GM21529 (cell line): ENCODE measurements around the gene LUZP2.

Experiments used
- ATAC-seq: cut with Tn5 transposase; IDR thresholded peaks from one replicate; pipeline ENCODE4 v1.9.1; 2021; ENCODE audit not compliant: unreplicated experiment

LUZP2 gene

GRCh38 chr11:24805671-24806070, 308.8 kb downstream of the LUZP2 start:
- ATAC-seq, result no peak

- no peak for ATAC-seq
Measured at GRCh38 chr11:24808173-24808572, 311.3 kb downstream of the LUZP2 start.

- ATAC-seq, result no peak
Measured at GRCh38 chr11:24819006-24819405, 322.2 kb downstream of the LUZP2 start.

GRCh38 chr11:24819863-24820434, 323.1 kb downstream of the LUZP2 start:
- no peak for ATAC-seq

GRCh38 chr11:24820541-24820940, 323.7 kb downstream of the LUZP2 start:
- ATAC-seq, result no peak

GRCh38 chr11:24828938-24829605, 332.2 kb downstream of the LUZP2 start:
- no peak for ATAC-seq

- no peak for ATAC-seq
Measured at GRCh38 chr11:24833573-24833972, 336.7 kb downstream of the LUZP2 start.

GRCh38 chr11:24837112-24837511, 340.3 kb downstream of the LUZP2 start:
- no peak for ATAC-seq

- ATAC-seq, result no peak
Measured at GRCh38 chr11:24842308-24842707, 345.5 kb downstream of the LUZP2 start.

- no peak for ATAC-seq
Measured at GRCh38 chr11:24844406-24844805, 347.6 kb downstream of the LUZP2 start.

- no peak for ATAC-seq
Measured at GRCh38 chr11:24848857-24849256, 352.0 kb downstream of the LUZP2 start.

GRCh38 chr11:24855951-24856350, 359.1 kb downstream of the LUZP2 start:
- ATAC-seq, result no peak

- no peak for ATAC-seq
Measured at GRCh38 chr11:24859801-24860300, 363.0 kb downstream of the LUZP2 start.

GRCh38 chr11:24861440-24861839, 364.6 kb downstream of the LUZP2 start:
- no peak for ATAC-seq

- no peak for ATAC-seq
Measured at GRCh38 chr11:24866743-24867142, 369.9 kb downstream of the LUZP2 start.

GRCh38 chr11:24870048-24870447, 373.2 kb downstream of the LUZP2 start:
- ATAC-seq, result no peak

- ATAC-seq, result no peak
Measured at GRCh38 chr11:24872186-24872585, 375.3 kb downstream of the LUZP2 start.

GRCh38 chr11:24872651-24873311, 375.9 kb downstream of the LUZP2 start:
- ATAC-seq, result no peak

- ATAC-seq, result no peak
Measured at GRCh38 chr11:24880962-24881361, 384.1 kb downstream of the LUZP2 start.

- ATAC-seq, result no peak
Measured at GRCh38 chr11:24885580-24886173, 388.8 kb downstream of the LUZP2 start.

- no peak for ATAC-seq
Measured at GRCh38 chr11:24886880-24887619, 390.2 kb downstream of the LUZP2 start.
